Measurements from ENCODE around the gene ABI1. TPM values are rescaled to one million over a fixed set of nuclear protein-coding genes. Genes with fewer than 3 reads are reported as not detected.

Gene ABI1
- total RNA-seq, 2 experiments from 2014 or later = 83.2 to 83.6 TPM

- peaks cover 6% of the 10 kb centered on the region for H3K4me1 Mint-ChIP-seq (ENCODE audit: low read depth)
- peaks cover 11% of the 10 kb centered on the region for H3K4me1 ChIP-seq (ENCODE audit: insufficient read depth, low read length)
- H3K9me3 ChIP-seq (ENCODE audit: control insufficient read depth in 1 of 2, insufficient read depth in 1 of 2, low read length in 2 of 2) = no peaks in the 10 kb centered on the region
- peaks cover 52% of the 10 kb centered on the region for H3K36me3 Mint-ChIP-seq (ENCODE audit: low read depth)
- H3K27ac ChIP-seq (ENCODE audit: low read depth in 1 of 2, low read length in 2 of 2) = no peak overlapping the region
- H3K27me3 ChIP-seq (ENCODE audit: control insufficient read depth in 1 of 2, insufficient read depth in 2 of 2, low read length in 2 of 2) = no peaks in the 10 kb centered on the region
- H3K4me3 Mint-ChIP-seq = no peak overlapping the region
- no peaks in the 10 kb centered on the region for H3K9me3 Mint-ChIP-seq
- no peak overlapping the region for H3K4me3 ChIP-seq (ENCODE audit: low read length)
- POLR2A ChIA-PET = no interaction called here
- no peak for ATAC-seq (ENCODE audit: poor library complexity)
- no peak overlapping the region for H3K27ac Mint-ChIP-seq
- CTCF ChIA-PET = interaction anchor here (1.1 kb wide), 1 partner anchor 9 kb away, joined by 3 read pairs; no protein-coding TSS in a partner anchor
- intact Hi-C loops (cut with DNase I, micrococcal nuclease) = no loop called here
- DNase-seq = no peak
- TF ChIP-seq CTCF (IDR thresholded peaks at IDR 0.05) = no peak
- no peaks in the 10 kb centered on the region for H3K27me3 Mint-ChIP-seq
- H3K36me3 ChIP-seq (ENCODE audit: insufficient read depth, low read length) = peaks cover 14% of the 10 kb centered on the region
Observed at GRCh38 chr10:26717476-26717875, 143.3 kb downstream of the ABI1 start.

- intact Hi-C loops (cut with DNase I, micrococcal nuclease) = no loop called here
- H3K27ac ChIP-seq (ENCODE audit: low read depth in 1 of 2, low read length in 2 of 2) = no peak overlapping the region
- H3K4me1 ChIP-seq (ENCODE audit: insufficient read depth, low read length) = no peaks in the 10 kb centered on the region
- Mint-ChIP-seq H3K27me3 (no peaks in the 10 kb centered on the region), H3K4me1 (ENCODE audit: low read depth) (no peaks in the 10 kb centered on the region), H3K4me3 (no peak overlapping the region), H3K9me3 (no peaks in the 10 kb centered on the region), H3K36me3 (ENCODE audit: low read depth) (peaks cover 46% of the 10 kb centered on the region), H3K27ac (no peak overlapping the region)
- H3K4me3 ChIP-seq (ENCODE audit: low read length) = no peak overlapping the region
- ChIA-PET CTCF (no interaction called here), POLR2A (no interaction called here)
- ATAC-seq (ENCODE audit: poor library complexity) = no peak
- H3K9me3 ChIP-seq (ENCODE audit: control insufficient read depth in 1 of 2, insufficient read depth in 1 of 2, low read length in 2 of 2) = no peaks in the 10 kb centered on the region
- TF ChIP-seq CTCF (IDR thresholded peaks at IDR 0.05) = no peak
- H3K27me3 ChIP-seq (ENCODE audit: control insufficient read depth in 1 of 2, insufficient read depth in 2 of 2, low read length in 2 of 2) = no peaks in the 10 kb centered on the region
- H3K36me3 ChIP-seq (ENCODE audit: insufficient read depth, low read length) = peaks cover 14% of the 10 kb centered on the region
- no peak for DNase-seq
Observed at GRCh38 chr10:26715137-26715487, 145.6 kb downstream of the ABI1 start.

GRCh38 chr10:26714415-26715136 lies 146.2 kb downstream of the ABI1 start:
- Histone ChIP-seq H3K4me1 (ENCODE audit: insufficient read depth, low read length) (no peaks in the 10 kb centered on the region), H3K36me3 (ENCODE audit: insufficient read depth, low read length) (peaks cover 14% of the 10 kb centered on the region), H3K9me3 (ENCODE audit: control insufficient read depth in 1 of 2, insufficient read depth in 1 of 2, low read length in 2 of 2) (no peaks in the 10 kb centered on the region), H3K4me3 (ENCODE audit: low read length) (no peak overlapping the region), H3K27ac (ENCODE audit: low read depth in 1 of 2, low read length in 2 of 2) (no peak overlapping the region), H3K27me3 (ENCODE audit: control insufficient read depth in 1 of 2, insufficient read depth in 2 of 2, low read length in 2 of 2) (no peaks in the 10 kb centered on the region)
- no peak for TF ChIP-seq CTCF (IDR thresholded peaks at IDR 0.05)
- ATAC-seq (ENCODE audit: poor library complexity) = no peak
- no peaks in the 10 kb centered on the region for H3K9me3 Mint-ChIP-seq
- no peak for DNase-seq
- intact Hi-C loops (cut with DNase I, micrococcal nuclease) = no loop called here
- H3K36me3 Mint-ChIP-seq (ENCODE audit: low read depth) = peaks cover 43% of the 10 kb centered on the region
- no peaks in the 10 kb centered on the region for H3K4me1 Mint-ChIP-seq (ENCODE audit: low read depth)
- POLR2A ChIA-PET = no interaction called here
- CTCF ChIA-PET = interaction anchor here (1.4 kb wide), 1 partner anchor 12 kb away, joined by 5 read pairs; no protein-coding TSS in a partner anchor
- H3K4me3 Mint-ChIP-seq = no peak overlapping the region
- no peaks in the 10 kb centered on the region for H3K27me3 Mint-ChIP-seq
- no peak overlapping the region for H3K27ac Mint-ChIP-seq
